ENCODE measurements around the gene LNPK.

The LNPK gene

DNA sequence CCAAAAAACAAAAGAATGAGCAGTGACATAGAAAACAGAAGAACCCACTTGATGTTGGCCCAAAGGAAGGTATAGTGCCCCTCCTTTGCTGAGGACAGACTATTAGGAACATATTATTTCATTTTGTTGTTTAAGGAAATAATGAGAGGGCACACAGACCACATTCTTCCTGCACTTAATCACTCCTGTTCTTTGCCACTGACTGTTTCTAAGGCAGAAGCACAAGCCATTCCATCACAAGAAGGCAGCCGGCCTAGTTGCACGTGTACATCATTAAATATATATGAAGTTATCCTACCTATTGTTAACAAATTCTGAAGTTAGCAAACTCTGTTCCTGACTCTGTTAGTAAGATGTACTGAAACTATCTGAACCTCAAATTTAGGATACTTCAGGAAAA lies 110.0 kb downstream of the LNPK start:
- no peak for DNase-seq

DNA sequence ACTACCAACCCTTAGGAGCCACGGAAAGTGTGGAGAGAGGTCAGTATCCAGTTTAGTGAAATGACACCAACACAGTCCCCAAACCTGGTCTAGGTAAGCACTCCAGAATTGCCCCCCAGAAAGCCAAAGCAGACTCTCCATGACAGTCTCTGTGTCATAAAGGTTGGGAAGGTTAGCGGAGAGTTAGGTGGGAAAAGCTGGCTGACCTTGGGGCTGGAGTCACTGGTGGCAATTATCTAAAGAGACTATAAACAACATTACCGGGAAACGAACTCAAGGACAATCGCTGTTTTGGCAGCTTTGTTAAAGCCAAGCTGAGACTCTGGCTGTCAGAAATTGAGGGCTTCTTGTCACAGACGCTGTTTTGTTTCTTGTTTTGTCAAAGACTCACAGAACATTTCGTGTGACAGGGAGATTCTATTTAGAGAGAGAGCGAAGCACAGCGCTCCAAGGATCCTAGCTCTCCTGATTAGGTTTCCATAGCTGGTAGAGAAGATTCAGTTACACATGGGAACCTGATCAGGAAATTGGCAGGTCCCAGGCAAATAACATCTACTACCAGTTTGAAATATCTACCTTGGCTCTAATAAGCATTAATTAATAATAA lies 111.3 kb downstream of the LNPK start:
- no peak for DNase-seq

DNA sequence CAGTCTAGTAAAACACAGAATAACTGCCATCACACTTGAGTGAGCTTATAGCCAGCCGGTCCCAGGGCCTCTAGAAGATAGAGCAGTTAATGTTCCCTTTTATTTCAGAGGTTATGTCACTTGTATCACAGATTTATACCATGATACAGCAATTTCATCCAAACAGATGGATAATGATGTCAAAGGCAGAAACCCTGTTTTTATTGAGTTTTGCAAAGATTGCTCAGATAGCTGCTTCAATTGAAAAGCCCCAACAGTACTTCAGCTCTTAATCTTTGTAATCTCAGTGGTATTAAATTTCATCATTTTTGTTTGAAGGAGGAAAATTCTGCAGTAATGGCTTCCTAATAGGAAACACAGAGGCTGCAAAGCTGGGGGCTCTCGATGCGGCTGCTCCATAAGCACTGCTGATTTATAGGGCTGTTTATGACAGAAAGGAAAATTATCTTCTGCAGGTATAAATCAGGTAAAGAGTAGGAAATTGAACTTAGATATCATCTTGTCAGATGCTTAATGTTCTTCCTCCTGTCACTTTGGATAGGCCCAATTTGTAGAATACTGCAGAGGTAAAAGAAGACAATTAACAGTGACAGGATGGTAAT lies 112.3 kb downstream of the LNPK start:
- DNase-seq = no peak

DNA sequence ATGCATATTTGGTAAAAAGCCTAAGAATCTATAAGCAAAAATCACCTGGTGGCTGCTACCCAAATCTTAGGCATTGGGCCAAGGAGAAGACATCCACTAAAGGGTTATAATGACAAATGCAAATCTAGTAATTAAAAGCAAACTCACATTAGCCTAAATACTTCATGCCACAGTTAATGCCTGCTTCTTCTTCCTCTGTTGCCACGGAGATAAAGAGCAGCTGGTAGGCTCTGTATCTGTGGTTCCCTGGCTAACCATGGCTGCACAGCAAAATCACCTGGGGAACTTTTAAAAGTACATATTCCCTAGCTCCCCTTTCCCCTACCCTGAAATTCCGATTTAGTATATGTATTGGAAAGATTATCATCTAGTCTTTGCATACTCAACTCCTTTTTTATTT lies 114.3 kb downstream of the LNPK start:
- DNase-seq = no peak

DNA sequence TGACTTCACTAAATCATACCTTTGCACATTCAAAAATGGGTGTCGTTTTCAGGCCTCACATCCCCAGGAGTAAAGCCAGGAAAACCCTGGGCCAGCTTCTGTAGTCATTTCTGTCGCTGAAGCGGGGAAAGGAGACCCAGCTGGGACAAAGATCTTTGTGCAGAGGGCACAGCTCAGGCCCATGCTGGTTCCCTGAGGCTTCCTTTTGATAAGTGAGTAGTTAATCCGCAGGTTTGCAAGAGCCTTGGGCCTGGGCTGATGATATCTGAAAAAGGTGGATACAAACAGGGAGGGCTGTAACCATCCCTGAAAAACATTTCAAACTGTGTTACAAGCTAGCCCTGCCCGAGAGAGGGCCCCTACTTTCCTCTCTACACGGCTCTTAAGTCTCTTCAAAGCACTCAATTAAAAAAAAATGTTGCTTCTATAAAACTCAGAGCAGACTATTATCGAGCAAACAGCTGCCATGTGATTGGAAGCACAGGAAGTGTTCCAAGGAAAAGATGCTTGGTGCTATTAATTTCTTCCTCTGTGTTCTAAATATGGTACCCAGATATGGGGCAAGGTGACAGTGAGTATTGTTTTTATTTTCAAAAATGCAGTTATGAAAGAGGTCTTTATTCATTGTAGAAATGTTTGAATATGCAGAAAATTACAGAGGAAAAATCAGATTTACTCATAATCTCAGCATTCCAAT lies 117.2 kb downstream of the LNPK start:
- DNase-seq = no peak

DNA sequence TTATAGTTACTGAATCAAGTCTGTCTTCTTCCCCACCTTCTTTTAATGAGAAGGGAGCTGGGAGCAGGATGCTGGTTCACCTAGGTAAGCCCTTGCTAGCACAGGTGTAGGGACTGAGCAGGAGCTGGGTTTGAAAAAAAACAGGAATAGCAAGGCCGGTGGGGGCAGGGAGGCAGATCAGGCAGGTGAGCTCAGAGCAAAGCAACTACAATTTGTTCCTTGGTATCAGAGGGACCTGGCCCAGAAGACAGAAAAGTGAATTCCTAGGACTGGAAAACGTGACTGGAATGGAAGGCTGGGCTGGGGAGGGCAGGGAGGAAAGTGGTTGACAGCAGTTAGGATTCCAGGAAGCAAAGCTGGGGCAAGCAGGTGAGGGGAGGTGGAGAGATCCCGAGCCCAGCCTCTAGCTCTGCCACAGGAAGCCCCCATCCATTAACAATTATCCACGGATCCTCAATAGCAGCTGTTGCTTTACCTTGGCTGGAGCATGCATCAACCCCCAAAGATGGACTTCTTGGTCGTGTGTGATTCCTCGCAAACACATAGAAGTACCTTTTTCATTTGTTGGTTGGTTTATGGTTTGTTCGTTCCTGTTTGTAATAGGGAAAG lies 118.4 kb downstream of the LNPK start:
- no peak for DNase-seq

DNA sequence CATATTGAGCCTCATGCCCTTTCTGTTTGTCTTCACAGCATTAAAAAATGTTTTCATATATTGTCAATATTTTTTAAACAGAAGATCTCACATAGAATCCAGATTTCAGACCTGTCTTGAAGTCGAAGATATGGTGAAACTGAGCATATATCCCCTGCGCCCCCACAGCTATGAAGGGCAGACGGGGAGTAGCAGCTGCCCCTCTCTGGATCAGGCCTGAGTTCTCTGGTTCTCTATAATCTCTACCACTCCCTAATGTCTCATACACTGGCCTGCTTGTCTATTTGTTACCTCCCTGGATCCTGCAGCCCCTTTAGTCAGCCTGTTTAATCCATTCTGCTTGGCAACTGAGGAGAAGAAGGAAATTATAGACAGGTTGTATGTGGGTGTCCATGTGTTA lies 122.4 kb downstream of the LNPK start:
- DNase-seq = no peak

DNA sequence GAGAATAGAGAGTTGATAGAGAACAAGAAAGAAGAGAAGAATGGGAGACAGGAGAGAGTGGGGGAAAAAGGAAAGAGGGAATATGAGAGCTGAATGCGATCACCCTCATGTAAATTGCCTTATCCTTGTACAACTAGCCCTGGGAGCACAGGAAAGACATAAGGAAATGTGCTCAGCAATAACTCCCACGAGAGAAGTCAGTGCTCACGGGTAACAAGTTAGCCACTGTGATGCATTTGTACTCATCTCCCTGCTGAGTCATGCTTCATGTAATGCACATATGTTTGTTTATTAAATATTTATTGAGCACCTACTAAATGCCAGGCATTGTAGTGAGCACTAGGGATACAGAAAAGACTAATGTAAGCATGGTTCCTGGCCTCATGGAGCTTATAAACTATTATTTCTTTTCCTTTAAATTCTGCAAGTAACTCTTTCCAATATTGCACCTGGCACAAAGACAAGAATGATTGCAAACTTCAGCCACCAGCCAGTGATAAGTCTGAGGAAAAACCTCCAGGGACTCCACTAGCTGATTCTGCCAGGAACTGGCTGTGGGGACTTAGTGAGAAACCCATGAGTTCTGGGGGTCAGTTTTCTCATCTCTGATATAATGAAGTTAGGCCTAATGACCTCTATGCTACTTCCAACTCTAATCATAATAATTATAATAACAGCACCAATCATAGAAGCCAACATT lies 124.1 kb downstream of the LNPK start:
- DNase-seq = no peak

DNA sequence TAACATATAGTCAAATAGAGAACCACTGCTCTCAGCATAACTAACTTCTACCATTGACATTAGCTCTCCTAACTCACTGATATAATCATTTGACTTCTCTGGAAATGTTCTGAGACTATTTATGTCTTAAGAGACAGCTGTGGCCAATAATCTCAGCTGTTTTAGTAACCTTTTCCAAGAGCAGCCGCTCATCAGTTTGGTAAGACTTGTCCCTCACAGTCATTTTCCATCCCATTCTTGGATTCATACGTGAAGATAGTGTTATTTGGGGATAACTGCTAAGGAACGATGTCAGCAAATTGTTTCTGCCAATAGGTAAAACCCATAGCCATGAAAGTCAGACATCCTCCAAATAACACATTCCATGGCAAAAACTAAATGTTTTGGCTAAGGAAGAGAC lies 127.8 kb downstream of the LNPK start:
- DNase-seq = no peak
